Breast epithelium (tissue), 4 donors: Measurements from ENCODE around the gene HSD11B2. TPM values are rescaled to one million over a fixed set of nuclear protein-coding genes. Genes with fewer than 3 reads are reported as not detected.

Source experiments
- DNase-seq, 2 donors: peaks; one replicate each; pipeline ENCODE4 v3.0.0-alpha.2; 2019; ENCODE audit warnings: low spot score in 2 of 2
- H3K27ac ChIP-seq, 2 donors: fragments of 200-600 bp; sonication (generic) in 1 of 2; one replicate each; pipeline ENCODE4 v1.5.1; 2016 to 2019; ENCODE audit warnings: mild to moderate bottlenecking in 1 of 2
- H3K27me3 ChIP-seq, 2 donors: fragments of 200-600 bp; sonication (generic) in 1 of 2; one replicate each; pipeline versions ENCODE4 v1.5.1 to v1.6.0; 2017 to 2019; ENCODE audit warnings: control low read depth in 1 of 2, mild to moderate bottlenecking in 1 of 2
- H3K36me3 ChIP-seq: fragments of 200-600 bp; one replicate; pipeline ENCODE4 v1.5.1; 2019
- H3K4me1 ChIP-seq, 2 donors: fragments of 200-600 bp; sonication (generic); one replicate each; pipeline ENCODE4 v1.5.1; 2016 to 2019; ENCODE audit warnings: control low read depth in 1 of 2
- H3K4me3 ChIP-seq, 3 donors: fragments of 200-600 bp; sonication (generic); 1 replicate in 2 of 3; 2 replicates in 1 of 3; pipeline ENCODE4 v1.5.1; 2016 to 2019; ENCODE audit warnings: mild to moderate bottlenecking in 3 of 3, moderate library complexity in 2 of 3
- H3K9me3 ChIP-seq, 2 donors: fragments of 200-600 bp; sonication (generic) in 1 of 2; one replicate each; pipeline ENCODE4 v1.5.1; 2016 to 2019; ENCODE audit warnings: control low read depth in 1 of 2
- POLR2A ChIP-seq: fragments of 450-650 bp; IDR thresholded peaks from one replicate; pipeline ENCODE4 v1.6.1; 2016; ENCODE audit warnings: antibody characterized with exemption, mild to moderate bottlenecking, moderate library complexity
- POLR2AphosphoS5 ChIP-seq, 3 donors: sonication (generic); formaldehyde crosslinking; IDR thresholded peaks; one replicate each; pipeline ENCODE4 v1.6.1; 2017; ENCODE audit warnings: antibody characterized with exemption in 3 of 3
- intact Hi-C: fragments of 100-400 bp; cut with DNase I; formaldehyde crosslinking; loops from one replicate; pipeline ENCODE4 v1.15.1; 2023; ENCODE audit warnings: low total_unique reads
- total RNA-seq, 3 donors: library from RNA; depleted of rRNA; stranded (reverse); fragments of >200 nt; gene quantifications; one replicate each; pipeline ENCODE4 v1.1.0, GENCODE V29; 2016
- TF ChIP-seq, protein P1 (sequence below), 3 donors: fragments of 450-650 bp; IDR thresholded peaks; one replicate each; pipeline ENCODE4 v1.5.1; 2016 to 2017; ENCODE audit warnings: antibody characterized with exemption in 3 of 3, mild to moderate bottlenecking in 3 of 3, moderate library complexity in 3 of 3

The HSD11B2 gene
- total RNA-seq, 3 donors from 2014 or later = 0.32 to 66.9 (median 10.2) TPM

DNA sequence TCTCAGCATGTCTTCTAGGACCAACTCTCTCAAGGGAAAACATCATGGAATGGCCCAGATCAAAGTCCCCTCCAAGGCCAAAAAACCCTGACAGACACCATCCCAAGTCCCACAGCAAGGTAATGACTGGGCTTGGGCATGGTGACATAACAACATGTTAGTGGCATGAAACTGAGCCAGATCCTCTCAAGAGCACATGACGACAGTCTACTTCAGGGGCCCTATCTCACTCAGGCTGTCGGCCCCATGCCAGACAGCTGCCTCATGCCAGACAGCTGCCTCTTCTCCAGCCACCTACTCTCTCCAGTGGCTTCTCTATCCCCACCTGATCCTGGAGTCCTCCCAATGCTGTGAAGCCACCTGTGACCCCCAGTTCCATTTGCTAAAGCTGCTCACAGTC is 18.4 kb downstream of the HSD11B2 start:
- DNase-seq = no peak
- Histone ChIP-seq H3K27ac (peak overlapping the region; percentile 67 to 75), H3K27me3 (no peaks in the 10 kb centered on the region), H3K4me1 (peaks cover 21 to 52% of the 10 kb centered on the region in 2 donors), H3K9me3 (no peaks in the 10 kb centered on the region), H3K4me3 (no peak overlapping the region), H3K36me3 (no peaks in the 10 kb centered on the region)
- intact Hi-C loops = no loop called here
- no peak for TF ChIP-seq POLR2A
- TF ChIP-seq, protein P1, sequence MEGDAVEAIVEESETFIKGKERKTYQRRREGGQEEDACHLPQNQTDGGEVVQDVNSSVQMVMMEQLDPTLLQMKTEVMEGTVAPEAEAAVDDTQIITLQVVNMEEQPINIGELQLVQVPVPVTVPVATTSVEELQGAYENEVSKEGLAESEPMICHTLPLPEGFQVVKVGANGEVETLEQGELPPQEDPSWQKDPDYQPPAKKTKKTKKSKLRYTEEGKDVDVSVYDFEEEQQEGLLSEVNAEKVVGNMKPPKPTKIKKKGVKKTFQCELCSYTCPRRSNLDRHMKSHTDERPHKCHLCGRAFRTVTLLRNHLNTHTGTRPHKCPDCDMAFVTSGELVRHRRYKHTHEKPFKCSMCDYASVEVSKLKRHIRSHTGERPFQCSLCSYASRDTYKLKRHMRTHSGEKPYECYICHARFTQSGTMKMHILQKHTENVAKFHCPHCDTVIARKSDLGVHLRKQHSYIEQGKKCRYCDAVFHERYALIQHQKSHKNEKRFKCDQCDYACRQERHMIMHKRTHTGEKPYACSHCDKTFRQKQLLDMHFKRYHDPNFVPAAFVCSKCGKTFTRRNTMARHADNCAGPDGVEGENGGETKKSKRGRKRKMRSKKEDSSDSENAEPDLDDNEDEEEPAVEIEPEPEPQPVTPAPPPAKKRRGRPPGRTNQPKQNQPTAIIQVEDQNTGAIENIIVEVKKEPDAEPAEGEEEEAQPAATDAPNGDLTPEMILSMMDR (IDR thresholded peaks at IDR 0.05) = no peak
- TF ChIP-seq POLR2AphosphoS5 (IDR thresholded peaks at IDR 0.05) = no peak

DNA sequence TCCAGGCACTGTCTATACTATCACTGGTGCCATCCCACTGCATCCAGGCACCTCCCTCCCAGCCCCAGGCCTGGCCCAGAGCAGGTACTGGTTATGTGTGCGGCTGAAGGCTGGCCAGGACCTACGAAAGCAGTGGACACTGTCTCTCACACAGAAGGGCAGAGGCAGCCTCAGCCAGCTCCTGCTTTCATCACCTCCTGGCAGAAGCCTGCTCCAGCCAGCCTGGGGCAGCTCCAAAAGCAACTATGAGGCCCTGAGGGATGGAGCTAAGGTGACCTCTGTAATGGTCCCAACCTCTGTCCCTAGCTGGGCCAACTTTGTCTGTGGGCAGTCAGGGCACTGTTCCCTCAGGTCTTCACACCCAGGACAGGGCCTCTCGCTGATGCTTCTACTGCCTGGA is 18.8 kb downstream of the HSD11B2 start:
- Histone ChIP-seq H3K36me3 (no peaks in the 10 kb centered on the region), H3K27ac (peak overlapping the region; percentile 67 to 75)

DNA sequence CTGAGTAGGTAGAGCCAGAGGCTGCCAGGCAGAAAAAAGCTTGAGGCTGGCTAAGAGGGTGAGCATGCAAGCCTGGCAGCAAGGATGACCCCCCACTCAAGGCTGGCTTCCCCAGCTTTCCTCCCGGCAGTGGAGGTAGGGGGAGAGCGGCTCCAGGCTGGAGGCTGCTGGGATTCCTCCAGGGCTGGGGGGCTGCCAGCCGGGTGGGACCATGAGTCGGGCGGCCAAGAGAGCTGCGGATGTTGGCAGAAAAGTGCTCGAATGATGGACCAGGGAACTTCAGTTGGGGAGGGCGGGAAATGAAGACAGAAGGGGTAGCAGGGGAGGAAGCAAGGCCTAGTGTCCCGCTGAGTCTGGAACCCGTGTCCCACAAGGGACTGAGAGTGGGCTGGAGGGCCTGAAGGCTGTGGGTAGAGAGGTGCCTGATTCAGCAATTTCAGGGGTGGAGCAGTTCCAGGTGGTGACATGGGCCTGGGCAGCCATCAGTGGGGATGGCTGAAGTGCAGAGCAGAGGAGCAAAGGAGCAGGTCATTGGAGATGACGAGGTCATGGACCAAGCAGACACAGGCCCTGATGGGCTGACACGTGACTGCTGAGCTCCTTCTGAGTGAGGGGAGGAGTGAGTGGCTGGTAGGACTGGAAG is 20.3 kb downstream of the HSD11B2 start:
- no peak for DNase-seq

More for the DNA sequence above, 18.8 kb downstream of the HSD11B2 start:
- DNase-seq = no peak
- intact Hi-C loops = no loop called here
- TF ChIP-seq POLR2A (no peak), POLR2AphosphoS5 (IDR thresholded peaks at IDR 0.05) (no peak)
- TF ChIP-seq, protein P1 (IDR thresholded peaks at IDR 0.05) = no peak
- Histone ChIP-seq H3K4me1 (peaks cover 21 to 48% of the 10 kb centered on the region in 2 donors), H3K27me3 (no peaks in the 10 kb centered on the region), H3K4me3 (no peak overlapping the region), H3K9me3 (no peaks in the 10 kb centered on the region)

DNA sequence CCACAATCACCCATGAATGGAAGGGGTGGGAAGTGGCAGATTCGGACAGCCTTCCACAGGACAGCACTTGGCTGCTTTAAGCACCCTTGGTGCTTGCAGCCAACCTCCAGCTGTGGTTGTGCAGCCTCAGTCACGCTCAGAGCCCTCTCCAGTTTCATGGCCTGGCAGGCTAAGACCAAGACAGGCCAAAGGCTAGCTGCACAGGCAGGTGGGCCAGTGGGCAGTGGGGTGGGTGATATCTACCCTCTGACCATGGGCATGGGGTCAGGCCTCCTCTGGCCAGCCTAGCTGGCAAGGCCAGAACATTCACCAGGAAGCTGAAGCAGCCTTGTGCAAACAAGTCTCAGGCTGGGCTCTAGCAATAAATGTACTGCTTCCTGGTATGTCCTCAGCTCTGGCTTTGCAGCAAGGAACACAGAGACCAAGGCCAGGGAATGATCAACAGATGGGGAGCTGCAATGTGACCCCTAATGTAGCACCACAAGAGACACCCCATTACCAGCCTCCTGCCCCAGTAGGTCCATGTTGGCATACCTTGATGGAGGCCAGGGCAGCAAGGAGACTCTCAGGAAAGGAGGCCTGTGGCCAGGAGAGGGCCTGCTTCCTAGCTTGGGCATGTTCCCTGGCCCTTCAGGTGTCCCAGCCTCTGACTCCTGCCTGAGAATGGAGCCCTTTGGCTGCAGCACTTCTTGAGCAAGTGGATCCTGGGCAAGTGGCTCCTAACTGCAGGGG is 20.9 kb downstream of the HSD11B2 start:
- peak overlapping the region; percentile 75 to 83 for H3K27ac ChIP-seq
- DNase-seq = no peak
- no peaks in the 10 kb centered on the region for H3K27me3 ChIP-seq
- intact Hi-C loops = no loop called here
- H3K36me3 ChIP-seq = no peaks in the 10 kb centered on the region
- no peak overlapping the region for H3K4me3 ChIP-seq
- no peaks in the 10 kb centered on the region for H3K9me3 ChIP-seq
- H3K4me1 ChIP-seq = peaks cover 6 to 35% of the 10 kb centered on the region in 2 donors
- TF ChIP-seq POLR2A = no peak
- TF ChIP-seq POLR2AphosphoS5 (IDR thresholded peaks at IDR 0.05) = peak in 1 of 3 donors; percentile 15
- TF ChIP-seq, protein P1 (IDR thresholded peaks at IDR 0.05) = no peak

More for the DNA sequence above, 20.3 kb downstream of the HSD11B2 start:
- peaks cover 13 to 35% of the 10 kb centered on the region in 2 donors for H3K4me1 ChIP-seq
- H3K36me3 ChIP-seq = no peaks in the 10 kb centered on the region
- H3K9me3 ChIP-seq = no peaks in the 10 kb centered on the region
- no peaks in the 10 kb centered on the region for H3K27me3 ChIP-seq
- H3K27ac ChIP-seq = peak overlapping the region; percentile 75 to 83
- intact Hi-C loops = no loop called here
- TF ChIP-seq, protein P1 (IDR thresholded peaks at IDR 0.05) = no peak
- no peak for TF ChIP-seq POLR2A
- TF ChIP-seq POLR2AphosphoS5 (IDR thresholded peaks at IDR 0.05) = no peak
- no peak overlapping the region for H3K4me3 ChIP-seq

DNA sequence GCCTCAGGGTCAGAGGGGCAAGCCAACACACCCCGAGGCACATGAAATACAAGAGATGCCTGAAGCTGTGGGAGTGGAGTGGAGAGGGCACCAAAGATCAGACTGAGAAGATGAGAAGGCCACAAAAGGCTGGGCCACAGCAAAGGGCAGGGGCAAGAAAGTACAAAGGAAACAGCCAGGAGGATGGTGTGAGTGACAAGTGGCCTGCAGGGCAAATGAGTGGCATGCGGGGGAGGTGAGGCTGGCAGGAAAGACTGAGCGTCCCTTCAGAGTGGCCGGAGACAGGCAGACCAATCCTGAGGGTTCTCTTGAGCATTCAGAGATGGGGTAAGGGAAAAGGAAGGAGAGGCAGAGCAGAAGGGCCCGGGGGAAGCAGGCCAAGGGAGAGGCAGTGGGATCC is 23.2 kb downstream of the HSD11B2 start:
- DNase-seq = no peak
- H3K9me3 ChIP-seq = no peaks in the 10 kb centered on the region
- no peaks in the 10 kb centered on the region for H3K36me3 ChIP-seq
- H3K4me1 ChIP-seq = peaks cover 12 to 53% of the 10 kb centered on the region in 2 donors
- no peaks in the 10 kb centered on the region for H3K27me3 ChIP-seq
- peak overlapping the region in 1 of 2 donors; percentile 56 for H3K27ac ChIP-seq
- intact Hi-C loops = no loop called here
- TF ChIP-seq, protein P1 (IDR thresholded peaks at IDR 0.05) = no peak
- no peak for TF ChIP-seq POLR2A
- TF ChIP-seq POLR2AphosphoS5 (IDR thresholded peaks at IDR 0.05) = no peak
- H3K4me3 ChIP-seq = no peak overlapping the region
